OCI-LY3 (cell line): ENCODE measurements around the gene BCL2L2.
A peak's percentile ranks its signal among the peaks of the same experiment; 100 is the strongest.
"Not testable (repeated sequence)": the region's sequence is repeated elsewhere in the genome, so short reads cannot be mapped to it uniquely, and the experiment has no call there.

ENCODE experiments used
- H2AFZ ChIP-seq: fragments of 200-600, 300-600 bp; shearing (Covaris generic); 2 replicates; pipeline ENCODE4 v1.6.0; 2014; ENCODE audit warnings: antibody characterized with exemption, low read depth, low read length
- H3K27ac ChIP-seq: fragments of 200-600, 300-600 bp; sonication (generic); 2 replicates; pipeline ENCODE4 v1.5.1; 2014; ENCODE audit warnings: mild to moderate bottlenecking, low read length, moderate library complexity, mixed read lengths
- H3K27me3 ChIP-seq: fragments of 200-600, 300-600 bp; sonication (generic); 2 replicates; pipeline ENCODE4 v1.6.1; 2014; ENCODE audit warnings: low read depth, low read length, mixed read lengths
- H3K36me3 ChIP-seq: fragments of 200-600, 300-600 bp; sonication (generic); replicated peaks from 2 replicates; pipeline ENCODE3; 2014; ENCODE audit warnings: low read depth, low read length, mixed read lengths
- H3K4me1 ChIP-seq: fragments of 300-600, 200-600 bp; sonication (generic); 2 replicates; pipeline ENCODE4 v1.6.1; 2014; ENCODE audit warnings: low read length, mixed read lengths
- H3K4me2 ChIP-seq: fragments of 200-600, 300-600 bp; sonication (generic); 2 replicates; pipeline ENCODE4 v1.6.1; 2014; ENCODE audit warnings: low read length, mixed read lengths
- H3K4me3 ChIP-seq: fragments of 300-600, 200-600 bp; sonication (generic); 2 replicates; pipeline ENCODE4 v1.5.1; 2014; ENCODE audit warnings: antibody characterized with exemption, mild to moderate bottlenecking, low read length, moderate library complexity
- H3K79me2 ChIP-seq: fragments of 300-600, 200-600 bp; shearing (Covaris generic); 2 replicates; pipeline ENCODE4 v1.6.1; 2014; ENCODE audit warnings: mild to moderate bottlenecking, low read length, mixed read lengths
- H3K9ac ChIP-seq: fragments of 300-600, 200-600 bp; shearing (Covaris generic); 2 replicates; pipeline ENCODE4 v1.6.0; 2014; ENCODE audit warnings: mild to moderate bottlenecking, low read length, moderate library complexity
- H3K9me3 ChIP-seq: fragments of 200-600, 300-600 bp; shearing (Covaris generic); 2 replicates; pipeline ENCODE4 v1.6.1; 2014; ENCODE audit warnings: low read length, mixed read lengths; ENCODE audit not compliant: insufficient read depth
- H4K20me1 ChIP-seq: fragments of 200-600, 300-600 bp; sonication (generic); 2 replicates; pipeline ENCODE4 v1.6.1; 2016; ENCODE audit warnings: low read length, mixed read lengths; ENCODE audit not compliant: insufficient read depth
- EZH2phosphoT487 ChIP-seq: fragments of 200-600 bp; shearing (Covaris generic); IDR thresholded peaks from 2 replicates; pipeline ENCODE4 v1.6.1; 2018; ENCODE audit warnings: antibody characterized with exemption, mixed run types, low read depth
- TF ChIP-seq, protein P1 (sequence below): fragments of 200-600, 300-600 bp; sonication (generic); IDR thresholded peaks from 2 replicates; pipeline ENCODE4 v1.5.1; 2014; ENCODE audit warnings: antibody characterized with exemption, low read length, low read depth

BCL2L2 gene

DNA sequence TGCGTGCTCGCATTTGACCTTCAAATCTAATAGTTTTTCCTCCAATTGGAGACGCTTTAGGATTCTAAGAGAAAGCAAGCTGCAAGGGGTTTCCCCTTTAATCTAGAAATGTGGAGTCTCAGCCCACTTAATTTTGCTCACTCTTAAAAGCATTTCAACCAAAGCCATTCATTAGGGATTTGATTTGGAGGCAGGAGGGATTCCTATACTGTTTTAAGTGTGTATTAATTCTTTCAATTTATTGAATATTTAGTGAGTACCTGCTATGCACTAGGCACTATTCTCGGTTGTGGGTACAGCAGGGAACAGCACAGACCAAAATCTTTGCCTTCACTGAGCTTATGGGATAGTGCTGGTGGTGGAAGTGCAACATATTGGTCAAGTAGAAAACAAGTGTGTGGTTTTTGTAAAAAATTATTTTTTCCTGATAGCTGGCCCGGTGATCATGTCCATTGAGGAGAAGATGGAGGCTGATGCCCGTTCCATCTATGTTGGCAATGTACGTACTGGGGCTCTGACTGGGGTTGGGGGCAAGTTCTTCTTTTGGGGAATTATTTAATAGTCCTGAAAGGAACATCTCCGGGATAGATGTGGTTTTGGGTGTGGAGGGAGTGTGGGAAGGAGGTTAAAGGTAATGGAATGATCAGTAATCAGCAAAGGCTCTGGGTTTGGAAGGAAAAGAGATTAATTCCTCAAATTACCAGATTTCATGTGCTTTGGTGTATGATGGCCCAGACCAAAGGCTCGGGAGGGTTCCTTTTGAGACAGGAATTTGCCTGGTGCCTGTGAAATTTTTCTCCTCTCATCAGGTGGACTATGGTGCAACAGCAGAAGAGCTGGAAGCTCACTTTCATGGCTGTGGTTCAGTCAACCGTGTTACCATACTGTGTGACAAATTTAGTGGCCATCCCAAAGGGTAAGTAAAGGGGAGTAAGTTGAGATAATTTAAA, 16.2 kb downstream of the BCL2L2 start:
- H2AFZ ChIP-seq, result no peak overlapping the region
- peak overlapping the region; percentile 98 for H3K4me3 ChIP-seq
- TF ChIP-seq, protein P1, sequence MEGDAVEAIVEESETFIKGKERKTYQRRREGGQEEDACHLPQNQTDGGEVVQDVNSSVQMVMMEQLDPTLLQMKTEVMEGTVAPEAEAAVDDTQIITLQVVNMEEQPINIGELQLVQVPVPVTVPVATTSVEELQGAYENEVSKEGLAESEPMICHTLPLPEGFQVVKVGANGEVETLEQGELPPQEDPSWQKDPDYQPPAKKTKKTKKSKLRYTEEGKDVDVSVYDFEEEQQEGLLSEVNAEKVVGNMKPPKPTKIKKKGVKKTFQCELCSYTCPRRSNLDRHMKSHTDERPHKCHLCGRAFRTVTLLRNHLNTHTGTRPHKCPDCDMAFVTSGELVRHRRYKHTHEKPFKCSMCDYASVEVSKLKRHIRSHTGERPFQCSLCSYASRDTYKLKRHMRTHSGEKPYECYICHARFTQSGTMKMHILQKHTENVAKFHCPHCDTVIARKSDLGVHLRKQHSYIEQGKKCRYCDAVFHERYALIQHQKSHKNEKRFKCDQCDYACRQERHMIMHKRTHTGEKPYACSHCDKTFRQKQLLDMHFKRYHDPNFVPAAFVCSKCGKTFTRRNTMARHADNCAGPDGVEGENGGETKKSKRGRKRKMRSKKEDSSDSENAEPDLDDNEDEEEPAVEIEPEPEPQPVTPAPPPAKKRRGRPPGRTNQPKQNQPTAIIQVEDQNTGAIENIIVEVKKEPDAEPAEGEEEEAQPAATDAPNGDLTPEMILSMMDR, result no peak
- no peak for TF ChIP-seq EZH2phosphoT487
- no peaks in the 10 kb centered on the region for H3K9me3 ChIP-seq
- H3K27ac ChIP-seq, result peak overlapping the region; percentile 60
- H3K36me3 ChIP-seq, result peaks cover 28% of the 10 kb centered on the region
- H3K79me2 ChIP-seq, result peaks cover 35% of the 10 kb centered on the region
- no peaks in the 10 kb centered on the region for H3K27me3 ChIP-seq
- H3K4me1 ChIP-seq, result peaks cover 19% of the 10 kb centered on the region
- peaks cover 9% of the 10 kb centered on the region; the same call in 1 of the 2 replicates for H4K20me1 ChIP-seq
- peak overlapping the region; percentile 79 for H3K4me2 ChIP-seq
- peak overlapping the region; percentile 97 for H3K9ac ChIP-seq

- Histone ChIP-seq H3K9ac (no peak overlapping the region), H3K4me2 (no peak overlapping the region)
- TF ChIP-seq EZH2phosphoT487, result no peak
- TF ChIP-seq, protein P1, result no peak
Observed at GRCh38 chr14:23323838-23324454, 17.3 kb downstream of the BCL2L2 start.

GRCh38 chr14:23324455-23324846, 17.8 kb downstream of the BCL2L2 start:
- H3K4me3 ChIP-seq, result no peak overlapping the region
- no peak overlapping the region for H3K27ac ChIP-seq
- H3K36me3 ChIP-seq, result peaks cover 28% of the 10 kb centered on the region
- TF ChIP-seq EZH2phosphoT487, result no peak
- TF ChIP-seq, protein P1, result no peak
- H3K27me3 ChIP-seq, result no peaks in the 10 kb centered on the region
- no peaks in the 10 kb centered on the region for H3K9me3 ChIP-seq
- no peak overlapping the region for H3K4me2 ChIP-seq
- peaks cover 35% of the 10 kb centered on the region for H3K79me2 ChIP-seq
- no peak overlapping the region for H3K9ac ChIP-seq
- no peak overlapping the region for H2AFZ ChIP-seq
- peaks cover 19% of the 10 kb centered on the region for H3K4me1 ChIP-seq
- peaks cover 9% of the 10 kb centered on the region; the same call in 1 of the 2 replicates for H4K20me1 ChIP-seq

More at GRCh38 chr14:23323838-23324454, 17.3 kb downstream of the BCL2L2 start:
- H3K27me3 ChIP-seq, result no peaks in the 10 kb centered on the region
- H3K9me3 ChIP-seq, result no peaks in the 10 kb centered on the region
- H3K27ac ChIP-seq, result no peak overlapping the region
- no peak overlapping the region for H2AFZ ChIP-seq
- peaks cover 28% of the 10 kb centered on the region for H3K36me3 ChIP-seq
- H3K4me1 ChIP-seq, result peaks cover 19% of the 10 kb centered on the region
- H4K20me1 ChIP-seq, result peaks cover 9% of the 10 kb centered on the region; the same call in 1 of the 2 replicates
- no peak overlapping the region for H3K4me3 ChIP-seq
- peaks cover 35% of the 10 kb centered on the region for H3K79me2 ChIP-seq

DNA sequence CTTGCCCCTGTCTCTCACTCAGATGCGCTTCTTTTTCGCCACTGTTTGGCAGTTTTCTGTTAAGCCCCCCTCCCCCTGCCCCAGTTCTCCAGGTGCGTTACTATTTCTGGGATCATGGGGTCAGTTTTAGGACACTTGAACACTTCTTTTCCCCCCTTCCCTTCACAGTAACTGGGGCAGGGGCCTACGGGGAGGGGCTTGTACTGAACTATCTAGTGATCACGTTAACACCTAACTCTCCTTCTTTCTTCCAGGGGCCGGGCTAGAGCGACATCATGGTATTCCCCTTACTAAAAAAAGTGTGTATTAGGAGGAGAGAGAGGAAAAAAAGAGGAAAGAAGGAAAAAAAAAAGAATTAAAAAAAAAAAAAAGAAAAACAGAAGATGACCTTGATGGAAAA, 18.4 kb downstream of the BCL2L2 start:
- no peaks in the 10 kb centered on the region for H3K9me3 ChIP-seq
- H3K79me2 ChIP-seq, result peaks cover 34% of the 10 kb centered on the region
- H3K4me1 ChIP-seq, result peaks cover 15% of the 10 kb centered on the region
- peaks cover 28% of the 10 kb centered on the region for H3K36me3 ChIP-seq
- no peak overlapping the region for H2AFZ ChIP-seq
- no peak overlapping the region for H3K4me3 ChIP-seq
- H4K20me1 ChIP-seq, result peaks cover 9% of the 10 kb centered on the region; the same call in 1 of the 2 replicates
- no peak overlapping the region for H3K27ac ChIP-seq
- H3K9ac ChIP-seq, result no peak overlapping the region
- H3K4me2 ChIP-seq, result no peak overlapping the region
- no peaks in the 10 kb centered on the region for H3K27me3 ChIP-seq
- no peak for TF ChIP-seq EZH2phosphoT487
- TF ChIP-seq, protein P1, result no peak

- H3K9me3 ChIP-seq, H3K27ac ChIP-seq, H3K4me3 ChIP-seq, H2AFZ ChIP-seq, H3K9ac ChIP-seq, H4K20me1 ChIP-seq, H3K4me2 ChIP-seq, H3K27me3 ChIP-seq: not testable (repeated sequence)
- Histone ChIP-seq H3K4me1 (peaks cover 10% of the 10 kb centered on the region), H3K36me3 (peaks cover 28% of the 10 kb centered on the region), H3K79me2 (peaks cover 28% of the 10 kb centered on the region)
Observed at GRCh38 chr14:23325746-23326145, 19.1 kb downstream of the BCL2L2 start.
